ENCODE data around the gene MOB2. TPM values are rescaled to one million over a fixed set of nuclear protein-coding genes. Genes with fewer than 3 reads are reported as not detected.

The MOB2 gene
- total RNA-seq, 1 donor from 2014 or later = 49.5 TPM

GRCh38 chr11:1501421-1502167, 15.0 kb upstream of the MOB2 start:
- Histone ChIP-seq H3K9me3 (replicated peaks) (no peaks in the 10 kb centered on the region), H3K4me1 (peaks cover 76% of the 10 kb centered on the region), H3K36me3 (no peaks in the 10 kb centered on the region), H3K4me3 (no peak overlapping the region), H3K27me3 (ENCODE audit: low read depth) (no peaks in the 10 kb centered on the region), H3K27ac (replicated peaks) (peak overlapping the region; percentile 15)
- TF ChIP-seq CTCF (IDR thresholded peaks at IDR 0.05; ENCODE audit: borderline replicate concordance) = no peak
- intact Hi-C loops (cut with micrococcal nuclease) = no loop called here
- peak; percentile 68 for DNase-seq

- no peaks in the 10 kb centered on the region for H3K27me3 ChIP-seq (ENCODE audit: low read depth)
- peak overlapping the region; percentile 15 for H3K27ac ChIP-seq (replicated peaks)
- peak; percentile 7 for DNase-seq
- H3K9me3 ChIP-seq (replicated peaks) = no peaks in the 10 kb centered on the region
- H3K36me3 ChIP-seq = no peaks in the 10 kb centered on the region
- peaks cover 76% of the 10 kb centered on the region for H3K4me1 ChIP-seq
- intact Hi-C loops (cut with micrococcal nuclease) = no loop called here
- no peak for TF ChIP-seq CTCF (IDR thresholded peaks at IDR 0.05; ENCODE audit: borderline replicate concordance)
- no peak overlapping the region for H3K4me3 ChIP-seq
Observed at GRCh38 chr11:1500466-1501420, 14.2 kb upstream of the MOB2 start.

GRCh38 chr11:1499899-1500298, 13.3 kb upstream of the MOB2 start:
- Histone ChIP-seq H3K36me3 (no peaks in the 10 kb centered on the region), H3K27me3 (ENCODE audit: low read depth) (no peaks in the 10 kb centered on the region), H3K4me3 (no peak overlapping the region), H3K27ac (replicated peaks) (no peak overlapping the region), H3K4me1 (peaks cover 67% of the 10 kb centered on the region), H3K9me3 (replicated peaks) (no peaks in the 10 kb centered on the region)
- no peak for TF ChIP-seq CTCF (IDR thresholded peaks at IDR 0.05; ENCODE audit: borderline replicate concordance)
- intact Hi-C loops (cut with micrococcal nuclease) = no loop called here
- no peak for DNase-seq

- Histone ChIP-seq H3K27me3 (ENCODE audit: low read depth) (no peaks in the 10 kb centered on the region), H3K4me1 (peaks cover 62% of the 10 kb centered on the region), H3K27ac (replicated peaks) (no peak overlapping the region), H3K36me3 (no peaks in the 10 kb centered on the region), H3K4me3 (no peak overlapping the region), H3K9me3 (replicated peaks) (no peaks in the 10 kb centered on the region)
- no peak for TF ChIP-seq CTCF (IDR thresholded peaks at IDR 0.05; ENCODE audit: borderline replicate concordance)
- intact Hi-C loops (cut with micrococcal nuclease) = no loop called here
- no peak for DNase-seq
Observed at GRCh38 chr11:1499261-1499890, 12.8 kb upstream of the MOB2 start.

- H3K4me1 ChIP-seq = peaks cover 57% of the 10 kb centered on the region
- no peak for DNase-seq
Observed at GRCh38 chr11:1498262-1498661, 11.7 kb upstream of the MOB2 start.

More at GRCh38 chr11:1498262-1498661, 11.7 kb upstream of the MOB2 start:
- Histone ChIP-seq H3K27ac (replicated peaks) (no peak overlapping the region), H3K9me3 (replicated peaks) (no peaks in the 10 kb centered on the region), H3K27me3 (ENCODE audit: low read depth) (no peaks in the 10 kb centered on the region), H3K4me3 (no peak overlapping the region), H3K36me3 (no peaks in the 10 kb centered on the region)
- TF ChIP-seq CTCF (IDR thresholded peaks at IDR 0.05; ENCODE audit: borderline replicate concordance) = no peak
- intact Hi-C loops (cut with micrococcal nuclease) = no loop called here
